Activated CD8-positive, alpha-beta memory T cell treated with anti-CD3 and anti-CD28 coated beads, Interleukin-2, amount 50 U/mL, for 24 hours (primary cell): ENCODE measurements around the gene USP19.

Source experiments
- DNase-seq: peaks from one replicate; pipeline ENCODE4 v3.0.0-alpha.2; 2020; ENCODE audit errors: extremely low read depth

The USP19 gene

GRCh38 chr3:49134471-49135265, 14.0 kb upstream of the USP19 start:
- DNase-seq: no peak

GRCh38 chr3:49133226-49133951, 12.8 kb upstream of the USP19 start:
- no peak for DNase-seq

- DNase-seq: no peak
Observed at GRCh38 chr3:49132437-49133225, 12.0 kb upstream of the USP19 start, which contains the start of gene LAMB2. Gene LAMB2, minus strand, starts transcription at chr3:49133050. Its CDS starts 183 bp downstream, at chr3:49132867.

GRCh38 chr3:49132073-49132436, 11.4 kb upstream of the USP19 start:
- no peak for DNase-seq

- no peak for DNase-seq
Observed at GRCh38 chr3:49131576-49131975, 11.0 kb upstream of the USP19 start.

GRCh38 chr3:49131040-49131439, 10.4 kb upstream of the USP19 start:
- DNase-seq: no peak

- no peak for DNase-seq
Observed at GRCh38 chr3:49124991-49125670, 4.5 kb upstream of the USP19 start.

- DNase-seq: no peak
Observed at GRCh38 chr3:49124203-49124602, 3.6 kb upstream of the USP19 start.

- no peak for DNase-seq
Observed at GRCh38 chr3:49123687-49124086, 3.1 kb upstream of the USP19 start.

GRCh38 chr3:49122886-49123545, 2.4 kb upstream of the USP19 start:
- no peak for DNase-seq

GRCh38 chr3:49122451-49122850, 1.8 kb upstream of the USP19 start:
- no peak for DNase-seq

- no peak for DNase-seq
Observed at GRCh38 chr3:49122022-49122421, 1.4 kb upstream of the USP19 start.

GRCh38 chr3:49121132-49121736, 611 bp upstream of the USP19 start:
- no peak for DNase-seq

- DNase-seq: no peak
Observed at GRCh38 chr3:49120096-49120437, 556 bp downstream of the USP19 start.

GRCh38 chr3:49119439-49119838, 1.2 kb downstream of the USP19 start:
- no peak for DNase-seq

GRCh38 chr3:49119036-49119435, 1.6 kb downstream of the USP19 start:
- no peak for DNase-seq

- no peak for DNase-seq
Observed at GRCh38 chr3:49112262-49112661, 8.4 kb downstream of the USP19 start.

GRCh38 chr3:49111347-49111746, 9.3 kb downstream of the USP19 start:
- DNase-seq: no peak

- no peak for DNase-seq
Observed at GRCh38 chr3:49110780-49111179, 9.8 kb downstream of the USP19 start.

GRCh38 chr3:49108346-49108745, 12.3 kb downstream of the USP19 start:
- DNase-seq: no peak
